ENCODE data around the gene CDADC1.

GRCh38 chr13:49296659-49297058, 48.9 kb downstream of the CDADC1 start:
- TF ChIP-seq EZH2 (IDR thresholded peaks at IDR 0.05; ENCODE audit: borderline replicate concordance, insufficient read depth, low read length, poor library complexity, severe bottlenecking) (no peak), EP300 (conservative IDR thresholded peaks at IDR 0.05; ENCODE audit: poor library complexity, severe bottlenecking) (no peak)
- TF ChIP-seq, protein P1, sequence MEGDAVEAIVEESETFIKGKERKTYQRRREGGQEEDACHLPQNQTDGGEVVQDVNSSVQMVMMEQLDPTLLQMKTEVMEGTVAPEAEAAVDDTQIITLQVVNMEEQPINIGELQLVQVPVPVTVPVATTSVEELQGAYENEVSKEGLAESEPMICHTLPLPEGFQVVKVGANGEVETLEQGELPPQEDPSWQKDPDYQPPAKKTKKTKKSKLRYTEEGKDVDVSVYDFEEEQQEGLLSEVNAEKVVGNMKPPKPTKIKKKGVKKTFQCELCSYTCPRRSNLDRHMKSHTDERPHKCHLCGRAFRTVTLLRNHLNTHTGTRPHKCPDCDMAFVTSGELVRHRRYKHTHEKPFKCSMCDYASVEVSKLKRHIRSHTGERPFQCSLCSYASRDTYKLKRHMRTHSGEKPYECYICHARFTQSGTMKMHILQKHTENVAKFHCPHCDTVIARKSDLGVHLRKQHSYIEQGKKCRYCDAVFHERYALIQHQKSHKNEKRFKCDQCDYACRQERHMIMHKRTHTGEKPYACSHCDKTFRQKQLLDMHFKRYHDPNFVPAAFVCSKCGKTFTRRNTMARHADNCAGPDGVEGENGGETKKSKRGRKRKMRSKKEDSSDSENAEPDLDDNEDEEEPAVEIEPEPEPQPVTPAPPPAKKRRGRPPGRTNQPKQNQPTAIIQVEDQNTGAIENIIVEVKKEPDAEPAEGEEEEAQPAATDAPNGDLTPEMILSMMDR (IDR thresholded peaks at IDR 0.05; ENCODE audit: poor library complexity, severe bottlenecking): no peak

All from neural cell (in vitro differentiated cells).